Measurements from ENCODE around the gene LYST.
"Not testable (repeated sequence)": the region's sequence is repeated elsewhere in the genome, so short reads cannot be mapped to it uniquely, and the experiment has no call there.

The LYST gene

DNA sequence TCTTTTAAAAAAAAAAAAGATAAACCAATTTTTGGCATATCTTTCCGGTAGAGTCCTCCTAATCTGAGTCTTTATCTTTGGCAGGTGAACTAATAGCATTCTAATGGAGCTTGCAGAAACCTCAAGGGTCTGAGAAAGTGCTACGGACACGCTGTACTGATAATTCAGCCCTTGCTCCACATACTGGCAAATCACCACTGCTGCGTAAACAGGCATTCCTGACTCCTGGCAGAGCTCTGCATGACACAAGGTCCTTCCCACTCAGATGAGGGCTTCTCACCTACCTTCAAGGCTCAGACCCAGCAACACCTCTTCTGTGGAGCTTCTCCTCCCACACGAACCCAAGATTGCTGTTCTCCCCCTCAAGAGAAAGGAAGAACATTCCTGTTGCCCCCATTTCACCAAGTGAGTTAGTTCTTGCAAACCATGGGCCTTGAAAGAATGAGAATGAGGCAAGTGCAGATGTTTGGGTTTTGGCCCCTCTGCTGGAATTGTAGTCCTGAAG lies 48.0 kb downstream of the LYST start:
- no peak for DNase-seq (ENCODE audit: low read depth in 2 of 2)

DNA sequence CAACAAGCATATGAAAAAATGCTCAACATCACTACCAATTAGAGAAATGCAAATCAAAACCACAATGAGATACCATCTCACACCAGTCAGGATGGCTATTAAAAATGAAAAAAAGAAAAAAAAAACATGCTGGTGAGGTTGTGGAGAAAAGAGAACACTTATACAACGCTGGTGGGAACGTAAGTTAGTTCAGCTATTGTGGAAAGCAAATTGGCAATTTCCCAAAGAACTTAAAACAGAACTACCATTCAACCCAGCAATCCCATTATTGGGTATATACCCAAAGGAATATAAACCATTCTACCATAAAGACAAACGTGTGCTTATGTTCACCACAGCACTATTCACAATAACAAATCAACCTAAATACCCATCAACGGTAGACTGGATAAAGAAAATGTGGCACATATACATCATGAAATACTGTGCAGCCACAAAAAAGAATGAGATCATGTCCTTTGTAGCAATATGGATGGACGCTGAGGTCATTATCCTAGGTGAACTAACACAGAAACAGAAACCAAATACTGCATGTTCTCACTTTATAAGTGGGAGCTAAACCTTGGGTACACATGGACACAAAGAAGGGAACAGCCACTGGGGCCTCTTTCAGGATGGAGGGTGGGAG lies 49.5 kb downstream of the LYST start:
- no peak for DNase-seq (ENCODE audit: low read depth in 2 of 2)

DNA sequence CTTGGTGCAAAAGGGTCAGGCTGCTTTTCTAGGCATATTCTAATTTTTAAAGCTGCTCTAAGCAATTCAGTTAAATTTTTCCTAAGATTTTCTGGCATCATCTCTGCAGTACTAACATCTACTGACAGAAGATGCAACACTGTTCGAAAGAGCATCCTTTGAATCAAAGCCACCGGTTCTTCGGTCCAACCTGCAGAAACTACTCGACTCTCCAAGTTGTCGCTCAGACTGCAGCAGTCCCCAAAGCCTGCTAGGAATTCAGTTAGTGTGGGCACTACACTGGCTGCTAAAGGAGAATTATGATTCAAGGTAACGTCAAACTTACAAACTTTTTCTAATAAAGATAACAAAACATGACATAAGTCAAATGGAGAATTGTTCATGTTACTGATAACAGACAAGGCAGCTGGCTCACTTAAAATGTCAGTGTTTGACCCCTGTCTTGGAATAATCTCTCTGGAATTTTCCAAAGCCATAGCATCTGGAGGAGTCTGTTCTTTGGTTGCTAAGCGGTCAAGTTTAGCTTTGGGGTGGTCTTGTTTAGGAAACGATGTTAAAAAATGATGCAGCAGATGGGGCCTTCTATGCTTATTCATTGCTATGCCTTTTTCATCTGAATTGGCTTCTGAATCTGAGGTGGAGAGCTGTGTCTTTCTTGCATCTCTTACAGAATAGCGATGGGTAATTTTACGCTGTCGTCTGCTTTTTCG lies 56.9 kb downstream of the LYST start:
- no peak for DNase-seq (ENCODE audit: low read depth in 2 of 2)

DNA sequence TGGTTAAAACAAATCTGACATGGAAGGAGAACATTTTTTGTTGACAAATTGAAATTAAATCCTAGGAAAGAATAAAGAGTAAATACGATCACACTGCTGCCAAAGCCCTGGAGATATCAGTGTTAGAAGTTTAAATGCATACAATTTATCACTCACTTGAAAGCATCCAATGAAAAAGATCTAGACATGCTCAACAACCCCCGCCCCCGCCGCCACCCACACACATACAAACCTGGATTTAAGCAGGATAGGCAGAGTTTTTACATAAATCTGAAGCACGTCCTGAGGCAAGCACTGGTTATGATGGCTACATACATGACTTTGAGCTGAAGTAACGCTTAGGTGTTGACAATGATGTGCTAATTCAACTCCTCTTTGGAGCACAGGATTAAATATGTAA lies 58.5 kb downstream of the LYST start:
- DNase-seq (ENCODE audit: low read depth in 2 of 2), result no peak

DNA sequence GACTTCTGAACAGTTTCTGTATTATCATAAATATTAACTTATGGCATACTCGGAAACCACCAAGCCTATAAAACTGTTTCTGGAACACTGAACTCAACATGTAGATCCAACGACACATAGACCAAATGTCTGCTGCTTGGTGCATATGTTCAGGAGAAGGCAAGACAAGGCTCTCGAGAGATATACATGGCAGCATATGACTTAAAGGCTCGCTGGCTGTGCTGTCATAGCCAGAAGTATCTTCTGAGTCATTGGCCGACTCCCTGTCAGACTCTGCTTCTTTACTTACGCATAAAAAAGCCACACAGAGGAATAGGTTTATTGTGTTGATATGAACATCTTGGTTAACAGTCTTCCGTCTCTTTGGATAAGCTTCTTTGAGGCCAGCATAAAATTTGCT lies 60.6 kb downstream of the LYST start:
- DNase-seq (ENCODE audit: low read depth in 2 of 2), result no peak

DNA sequence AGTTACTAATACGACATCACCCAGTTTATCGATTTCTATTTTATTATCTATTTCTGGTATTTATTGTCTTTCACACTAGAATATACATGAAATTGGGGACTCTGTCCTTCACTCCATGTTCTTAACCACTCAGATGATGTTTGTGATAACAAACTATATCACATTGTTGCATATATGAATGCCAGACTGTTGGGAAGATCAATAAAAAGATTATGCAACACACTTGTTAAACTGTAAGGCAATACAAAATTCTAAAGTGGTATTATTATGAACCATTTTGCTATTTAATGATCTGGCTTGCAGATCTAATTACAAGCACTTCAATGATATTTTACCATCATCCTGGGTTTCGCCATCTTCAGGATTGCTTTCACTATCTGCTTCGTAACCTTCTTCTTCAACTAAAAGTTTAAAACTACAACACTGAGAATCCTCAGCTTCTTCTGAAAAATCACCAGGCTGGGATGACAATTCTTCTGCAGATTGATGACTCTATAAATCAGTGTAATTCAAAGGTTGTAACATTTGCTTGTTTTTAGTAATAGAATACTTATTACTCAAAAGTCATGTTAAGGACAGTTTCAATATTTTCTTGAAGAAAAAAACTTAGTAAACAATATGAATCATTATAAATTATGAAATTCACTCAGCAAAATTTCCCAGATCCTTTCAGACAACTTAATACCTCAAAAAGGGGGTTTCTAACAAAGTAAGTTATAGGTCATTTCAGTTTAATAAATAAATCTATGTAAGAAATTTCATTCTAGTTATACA lies 63.9 kb downstream of the LYST start:
- DNase-seq (ENCODE audit: low read depth in 2 of 2), result no peak

DNA sequence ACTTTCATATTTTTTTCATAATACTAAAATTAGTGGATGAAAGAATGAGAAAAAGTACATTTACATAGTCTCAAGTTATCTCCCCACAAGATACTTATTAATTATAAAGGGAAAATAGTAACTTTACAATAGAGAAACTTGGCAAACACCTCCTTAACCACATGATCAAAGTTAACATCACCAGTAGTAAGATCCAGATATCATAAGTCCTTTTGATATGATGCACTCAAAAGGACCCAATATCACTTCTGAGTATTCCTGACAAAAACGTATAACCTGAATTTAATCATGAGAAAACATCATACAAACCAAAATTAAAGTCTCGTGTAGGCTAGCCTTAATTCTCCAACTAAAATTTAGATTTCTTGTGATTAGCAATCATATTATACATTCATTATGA lies 67.4 kb downstream of the LYST start:
- no peak for DNase-seq (ENCODE audit: low read depth in 2 of 2)

DNA sequence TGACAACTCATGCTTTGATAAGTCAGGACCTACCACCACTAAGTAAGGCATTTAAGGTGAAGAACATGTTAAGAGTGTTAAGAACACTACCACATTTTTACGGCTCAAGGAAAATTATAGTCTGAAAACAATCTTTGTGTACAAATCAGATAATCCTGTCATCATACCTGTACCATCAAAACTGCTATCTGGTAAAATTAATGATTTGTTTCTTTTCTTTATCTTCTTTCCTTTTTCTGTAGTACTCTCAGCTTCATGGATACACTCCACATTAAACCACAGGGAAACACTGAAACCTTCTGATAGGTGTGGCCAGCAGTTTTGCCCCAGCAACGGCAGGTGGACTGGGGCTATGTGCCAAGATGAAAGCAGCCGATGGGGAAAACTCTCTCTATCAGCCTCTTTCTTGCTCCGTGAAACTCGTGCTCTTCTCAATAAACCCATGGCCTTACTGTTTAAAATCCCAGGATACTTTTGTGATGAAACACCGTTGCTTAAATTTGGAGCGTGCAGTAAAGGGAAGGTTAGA lies 75.1 kb downstream of the LYST start:
- DNase-seq (ENCODE audit: low read depth in 2 of 2), result no peak

DNA sequence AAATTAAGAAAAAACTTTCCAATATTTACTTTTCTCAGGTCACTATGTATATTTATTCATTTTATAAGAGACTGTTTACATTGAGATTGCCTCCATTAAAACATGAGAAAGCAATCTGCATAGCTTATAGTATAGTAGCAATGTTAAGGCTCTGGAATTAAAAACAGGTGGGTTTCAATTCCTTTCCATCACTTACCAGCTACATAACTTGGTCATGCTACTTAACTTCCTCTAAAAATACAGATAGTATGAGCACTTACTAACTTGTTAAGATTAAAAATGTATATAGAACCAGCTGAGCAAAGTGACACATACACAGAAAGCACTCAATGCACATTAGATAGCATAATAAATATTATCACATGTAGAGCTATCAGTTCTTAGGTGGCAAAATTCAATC lies 76.6 kb downstream of the LYST start:
- DNase-seq (ENCODE audit: low read depth in 2 of 2), result no peak

DNA sequence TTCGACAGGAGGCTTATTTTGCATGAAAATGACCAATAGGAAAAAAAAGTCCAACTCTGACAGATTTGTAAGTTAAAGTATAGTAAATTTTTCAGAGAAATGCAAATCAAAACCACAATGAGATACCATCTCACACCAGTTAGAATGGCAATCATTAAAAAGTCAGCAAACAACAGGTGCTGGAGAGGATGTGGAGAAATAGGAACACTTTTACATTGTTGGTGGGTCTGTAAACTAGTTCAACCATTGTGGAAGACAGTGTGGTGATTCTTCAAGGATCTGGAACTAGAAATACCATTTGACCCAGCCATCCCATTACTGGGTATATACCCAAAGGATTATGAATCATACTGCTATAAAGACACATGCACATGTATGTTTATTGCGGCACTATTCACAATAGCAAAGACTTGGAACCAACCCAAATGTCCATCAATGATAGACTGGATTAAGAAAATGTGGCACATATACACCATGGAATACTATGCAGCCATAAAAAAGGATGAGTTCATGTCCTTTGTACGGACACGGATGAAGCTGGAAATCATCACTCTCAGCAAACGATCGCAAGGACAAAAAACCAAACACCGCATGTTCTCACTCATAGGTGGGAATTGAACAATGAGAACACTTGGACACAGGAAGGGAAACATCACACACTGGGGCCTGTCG lies 80.3 kb downstream of the LYST start:
- not testable (repeated sequence) for DNase-seq (ENCODE audit: low read depth in 2 of 2)

DNA sequence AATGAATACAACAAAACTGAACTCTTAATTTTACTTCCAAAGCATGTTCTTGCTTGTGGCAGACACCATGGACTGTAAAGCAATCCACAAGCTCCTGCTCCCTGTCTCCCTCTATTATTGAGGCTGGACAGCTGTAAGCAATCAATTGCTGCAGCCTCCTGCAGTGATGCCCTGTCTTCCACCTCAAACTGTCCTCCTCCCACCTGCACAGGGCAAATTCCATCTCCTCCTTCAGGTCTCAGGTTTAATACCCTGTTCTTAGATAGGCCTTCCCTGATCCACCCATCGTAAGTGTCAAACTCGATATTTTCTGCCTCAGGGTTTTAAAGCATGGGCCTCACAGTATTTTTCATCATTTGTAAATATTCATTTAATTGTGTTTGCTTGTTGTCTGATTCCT lies 81.8 kb downstream of the LYST start:
- no peak for DNase-seq (ENCODE audit: low read depth in 2 of 2)

DNA sequence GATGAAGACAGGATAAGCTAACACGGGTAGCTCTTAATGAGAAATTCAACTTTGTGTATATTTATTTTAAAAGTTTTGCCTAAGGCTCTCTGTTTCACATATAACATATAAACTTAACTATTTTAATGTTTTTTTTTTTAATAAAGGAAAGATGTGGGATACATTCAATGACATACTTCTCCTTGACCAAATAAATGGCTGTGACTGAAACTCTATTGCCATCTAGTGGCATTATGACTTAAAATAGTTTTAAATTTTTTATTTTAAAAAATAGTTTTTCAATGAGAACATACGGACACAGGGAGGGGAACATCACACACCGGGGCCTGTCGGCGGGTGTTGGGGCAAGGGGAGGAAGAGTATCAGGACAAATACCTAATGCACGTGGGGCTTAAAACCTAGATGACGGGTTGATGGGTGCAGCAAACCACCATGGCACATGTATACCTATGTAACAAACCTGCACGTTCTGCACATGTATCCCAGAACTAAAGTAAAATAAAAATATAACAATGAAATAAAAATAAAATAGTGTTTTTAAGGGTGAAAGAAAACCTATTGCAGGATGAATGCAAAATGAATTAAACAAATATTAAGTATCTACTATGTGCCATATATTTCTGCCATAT lies 83.4 kb downstream of the LYST start:
- no peak for DNase-seq (ENCODE audit: low read depth in 2 of 2)

DNA sequence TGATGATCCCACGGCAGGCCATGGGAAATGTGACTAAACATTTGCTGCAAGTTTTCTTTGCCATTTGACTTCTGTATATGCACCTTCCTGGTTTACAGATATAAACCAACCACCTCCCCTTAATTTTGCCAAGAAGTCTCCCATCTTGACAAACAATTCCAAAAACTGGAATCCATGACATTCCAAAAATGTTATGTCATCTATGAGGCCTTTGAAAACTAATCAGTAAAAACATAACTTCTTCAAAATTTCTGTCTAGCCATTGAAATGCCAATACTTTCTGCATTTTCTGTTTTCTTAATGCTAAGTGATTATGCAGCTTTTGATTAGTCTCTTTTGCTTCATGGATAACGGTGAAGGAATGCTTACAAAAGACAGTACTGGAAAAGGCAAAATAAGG lies 84.1 kb downstream of the LYST start:
- no peak for DNase-seq (ENCODE audit: low read depth in 2 of 2)

DNA sequence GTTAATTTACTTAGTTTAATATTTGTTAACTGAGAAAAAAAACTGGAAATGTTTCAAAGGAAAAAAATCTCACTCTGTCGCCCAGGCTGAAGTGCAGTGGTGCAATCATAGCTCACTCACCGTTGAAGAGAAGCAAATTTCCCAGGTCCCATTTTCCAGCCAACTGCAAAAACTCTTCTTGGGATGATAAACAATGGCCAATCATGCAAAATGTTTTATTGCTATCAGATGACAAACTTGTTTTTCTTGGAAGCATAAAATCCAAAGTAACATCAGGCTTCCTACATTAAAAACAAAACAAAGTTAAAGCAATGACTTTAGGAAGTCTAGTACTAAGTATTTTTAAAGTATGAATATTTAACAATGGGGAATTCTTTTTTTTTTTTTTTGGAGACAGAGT lies 84.9 kb downstream of the LYST start:
- no peak for DNase-seq (ENCODE audit: low read depth in 2 of 2)

DNA sequence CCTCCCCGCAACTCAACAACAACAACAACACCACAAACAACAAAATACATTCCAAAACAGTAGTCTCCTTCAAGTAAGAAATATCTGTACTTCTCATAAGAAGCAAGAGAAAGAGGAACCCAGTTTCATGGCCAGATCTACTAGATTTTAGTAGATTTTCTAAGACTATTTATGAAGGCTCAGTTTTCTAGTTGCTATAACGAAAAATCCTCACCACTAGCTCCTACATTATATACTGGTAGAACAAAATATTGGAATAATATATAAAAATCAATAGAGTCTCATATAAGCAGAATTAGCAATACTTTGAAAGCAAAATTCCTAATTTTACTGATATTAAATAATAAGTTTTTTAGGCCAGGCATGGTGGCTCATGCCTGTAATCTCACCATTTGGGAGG lies 86.9 kb downstream of the LYST start:
- no peak for DNase-seq (ENCODE audit: low read depth in 2 of 2)

DNA sequence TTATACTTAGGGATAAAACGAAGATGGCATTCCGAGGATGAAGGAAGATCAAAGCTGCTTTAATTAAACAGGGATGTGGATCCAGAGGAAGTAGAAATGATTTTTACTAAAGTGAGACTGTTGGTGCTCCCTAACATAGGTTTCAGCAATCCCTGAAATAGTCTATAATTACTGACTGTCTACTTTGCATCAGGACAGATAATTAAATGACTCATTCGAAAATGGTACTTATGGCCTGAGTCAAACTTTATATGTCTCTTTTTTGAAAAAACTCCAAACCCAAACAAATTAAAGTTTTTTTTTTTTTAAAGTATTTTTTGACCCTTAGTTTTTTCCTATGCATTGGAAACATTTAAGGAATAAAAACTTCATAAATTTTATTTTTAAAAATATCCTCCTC lies 90.3 kb downstream of the LYST start:
- no peak for DNase-seq (ENCODE audit: low read depth in 2 of 2)

DNA sequence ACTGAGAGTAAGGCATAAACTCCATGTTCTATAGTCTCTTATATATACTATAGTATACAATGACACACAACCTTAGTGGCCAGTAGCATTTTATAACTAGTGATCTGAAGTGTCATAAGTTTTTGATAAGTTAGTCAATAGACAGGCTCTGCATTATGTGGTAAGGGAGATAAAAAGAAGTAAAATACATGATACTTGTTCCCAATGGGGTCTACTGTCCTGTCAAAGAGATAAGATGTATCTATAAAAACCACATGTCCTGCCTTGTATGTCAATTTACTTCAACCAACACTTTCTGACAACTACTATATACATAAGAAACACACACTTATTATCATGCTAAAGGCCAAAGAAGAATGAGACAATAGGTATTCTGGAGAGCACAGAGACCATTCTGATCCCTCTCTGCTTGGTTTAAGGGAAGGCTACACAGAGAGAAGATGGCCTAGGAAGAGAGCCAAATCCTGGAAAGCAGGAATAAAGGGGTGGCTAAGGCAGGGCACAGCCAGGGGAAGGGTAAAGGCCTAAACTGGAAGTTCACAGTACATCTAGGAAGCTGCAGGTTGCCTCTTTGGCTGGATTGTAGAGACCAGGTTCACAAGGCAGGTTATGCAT lies 91.4 kb downstream of the LYST start:
- DNase-seq (ENCODE audit: low read depth in 2 of 2), result no peak

DNA sequence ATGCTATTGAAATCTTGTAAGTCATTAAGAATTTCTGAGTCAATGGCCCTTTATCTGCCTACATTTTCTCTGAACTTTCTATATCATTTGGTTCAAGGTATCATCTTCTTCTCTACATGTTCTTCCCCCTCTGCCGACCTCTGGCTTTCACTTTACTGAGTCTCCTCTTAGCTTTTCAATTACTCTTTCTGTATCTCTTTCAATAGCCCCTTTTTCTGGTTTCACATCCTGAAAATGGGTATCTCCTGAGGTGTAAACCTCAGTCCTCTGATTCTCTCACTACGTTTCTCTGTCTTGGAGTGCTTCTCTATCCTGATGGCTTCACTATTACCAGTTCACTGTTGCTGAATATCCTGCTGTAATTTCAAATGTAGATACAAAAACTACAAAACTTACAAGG lies 98.9 kb downstream of the LYST start:
- no peak for DNase-seq (ENCODE audit: low read depth in 2 of 2)

DNA sequence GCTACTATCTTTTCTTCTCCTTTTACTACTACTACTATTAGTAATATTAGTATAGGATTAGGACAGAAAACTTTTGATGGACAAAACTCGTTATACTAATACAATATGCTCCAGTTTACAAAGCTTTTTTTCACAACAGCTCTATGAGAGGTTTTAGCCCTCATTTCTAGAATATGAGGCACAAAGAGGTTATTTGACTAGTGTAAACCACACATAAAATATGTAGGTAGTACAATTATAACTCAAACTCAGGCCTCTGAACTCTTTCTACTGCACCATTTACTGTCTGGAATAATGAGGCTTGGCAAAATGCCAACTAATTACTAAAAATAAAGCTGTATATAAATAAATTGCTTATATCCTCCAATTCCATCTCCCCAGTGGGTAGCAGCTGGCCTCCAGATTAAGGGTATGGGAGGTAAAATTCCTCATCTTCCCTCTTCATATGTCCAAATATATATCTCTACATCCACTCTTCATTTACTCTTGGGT lies 99.9 kb downstream of the LYST start:
- DNase-seq (ENCODE audit: low read depth in 2 of 2), result no peak

DNA sequence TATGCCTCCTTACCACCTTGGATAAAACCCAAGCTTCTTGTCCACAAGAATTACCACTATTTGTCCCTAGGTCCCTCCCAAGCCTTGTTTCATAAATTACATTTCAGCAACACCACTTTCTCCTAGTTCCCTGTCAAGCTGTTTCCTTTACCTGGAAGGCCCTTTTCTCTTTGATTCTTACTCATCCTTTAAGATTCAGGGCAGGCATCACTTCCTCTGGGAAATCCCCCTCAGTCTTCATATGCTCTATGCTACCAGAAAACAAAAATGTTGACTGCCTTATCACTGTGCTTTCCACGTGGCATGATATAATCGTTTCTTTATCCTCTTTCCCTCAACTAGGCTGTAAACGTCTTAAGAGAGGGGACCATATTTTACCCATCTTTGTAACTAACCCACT lies 102.7 kb downstream of the LYST start:
- peak in 1 of 2 experiments; percentile 3 for DNase-seq (ENCODE audit: low read depth in 2 of 2)

DNA sequence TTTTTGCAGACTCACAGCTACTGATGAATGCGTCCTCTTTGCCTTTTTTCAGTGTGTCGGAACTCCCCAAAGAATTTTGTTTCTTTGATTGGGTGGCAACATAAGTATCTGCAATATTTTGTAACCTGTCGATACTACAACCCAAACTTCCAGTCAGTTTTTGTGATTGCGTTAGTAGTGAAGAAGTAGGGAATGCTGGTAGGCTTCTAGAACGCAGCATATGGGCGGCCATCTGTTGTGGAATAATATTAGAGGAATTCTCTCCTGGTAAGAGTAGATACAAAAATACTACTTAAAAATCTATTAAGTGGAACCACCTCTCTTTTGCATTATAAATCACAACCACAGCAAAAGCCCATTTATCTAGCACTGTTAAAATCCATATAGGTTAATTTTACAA lies 107.4 kb downstream of the LYST start:
- no peak for DNase-seq (ENCODE audit: low read depth in 2 of 2)

Data from stimulated activated CD4-positive, alpha-beta T cell treated with anti-CD3 and anti-CD28 coated beads, Interleukin-12 subunit alpha, Interleukin-12 subunit beta, amount 100 ng/mL, for 24 hours (primary cell).